Panc1 (cell line): ENCODE data around the gene PM20D1. TPM values are rescaled to one million over a fixed set of nuclear protein-coding genes. Genes with fewer than 3 reads are reported as not detected.

ENCODE experiments used
- ATAC-seq: fragments of 200-7000 bp; cut with Tn5 transposase; 2 replicates; pipeline ENCODE4 v1.9.1; 2020; ENCODE audit warnings: mild to moderate bottlenecking, moderate library complexity
- BruUV-seq: library from RNA; stranded (reverse); fragments of 400-500 nt; replicated peaks from 2 replicates; lab custom pipeline; 2021; lab: Mats Ljungman, UMichigan
- CTCF ChIA-PET: fragments of 300-600 bp; sonication (Branson Sonifier 250); formaldehyde crosslinking; loops from one replicate; lab custom pipeline; 2022; ENCODE audit warnings: antibody characterized with exemption; lab: Charles Lee
- POLR2A ChIA-PET: fragments of 300-600 bp; sonication (Branson Sonifier 250); formaldehyde crosslinking; loops from one replicate; lab custom pipeline; 2022; ENCODE audit warnings: antibody characterized with exemption; lab: Charles Lee
- DNase-seq: peaks from one replicate; pipeline ENCODE4 v3.0.0-alpha.2; 2010; ENCODE audit warnings: low read depth, low spot score
- H3K27ac ChIP-seq: 2 replicates; pipeline ENCODE4 v1.5.1; 2011; ENCODE audit warnings: mild to moderate bottlenecking, low read length, inconsistent platforms
- H3K27me3 ChIP-seq: fragments of 200-500 bp; sonication (Bioruptor generic); 2 replicates; pipeline ENCODE4 v1.6.0; 2014; ENCODE audit warnings: low read length, inconsistent platforms; ENCODE audit not compliant: control insufficient read depth, insufficient read depth
- H3K36me3 ChIP-seq: fragments of 200-500 bp; sonication (Bioruptor generic); 2 replicates; pipeline ENCODE4 v1.5.1; 2014; ENCODE audit warnings: inconsistent platforms, mild to moderate bottlenecking, low read length, moderate library complexity; ENCODE audit not compliant: control insufficient read depth, insufficient read depth
- H3K4me1 ChIP-seq: 2 replicates; pipeline ENCODE4 v1.5.1; 2011; ENCODE audit warnings: inconsistent platforms, mild to moderate bottlenecking, low read length, moderate library complexity; ENCODE audit not compliant: control insufficient read depth, insufficient read depth
- H3K4me3 ChIP-seq, 2 experiments: 2 replicates each; pipeline ENCODE4 v1.5.1; 2011 to 2012; ENCODE audit warnings: low read depth in 2 of 2, low read length in 2 of 2, mild to moderate bottlenecking in 2 of 2, inconsistent platforms in 1 of 2, moderate library complexity in 1 of 2
- H3K9me3 ChIP-seq: fragments of 200-500 bp; sonication (Bioruptor generic); 2 replicates; pipeline ENCODE4 v1.5.1; 2014; ENCODE audit warnings: low read depth, mild to moderate bottlenecking, inconsistent platforms, low read length, moderate library complexity; ENCODE audit not compliant: control insufficient read depth, insufficient read depth
- CTCF ChIP-seq: fragments of 450-650 bp; IDR thresholded peaks from 2 replicates; pipeline ENCODE4 v1.5.1; 2017; ENCODE audit warnings: mild to moderate bottlenecking
- POLR2AphosphoS5 ChIP-seq: IDR thresholded peaks from 2 replicates; pipeline ENCODE4 v1.6.1; 2012; ENCODE audit warnings: mild to moderate bottlenecking, low read depth, low read length, moderate library complexity
- REST ChIP-seq, 2 experiments: IDR thresholded peaks; 2 replicates each; pipeline ENCODE4 v1.6.1; 2011 to 2012; ENCODE audit warnings: low read depth in 2 of 2, control low read depth in 1 of 2, low read length in 1 of 2, mild to moderate bottlenecking in 1 of 2, moderate library complexity in 1 of 2; ENCODE audit not compliant: insufficient read depth in 1 of 2
- SIN3A ChIP-seq: IDR thresholded peaks from 2 replicates; pipeline ENCODE4 v1.6.1; 2012; ENCODE audit warnings: low read depth, mild to moderate bottlenecking, low read length, moderate library complexity, borderline replicate concordance; ENCODE audit not compliant: insufficient read depth
- TCF7L2 ChIP-seq: IDR thresholded peaks from 2 replicates; pipeline ENCODE4 v1.6.1; 2011; ENCODE audit warnings: mild to moderate bottlenecking, low read depth, low read length, inconsistent platforms
- in situ Hi-C: cut with HindIII; loops from 2 replicates; pipeline ENCODE4 v1.10.0; 2016; ENCODE audit warnings: low sequenced_read_pairs, low pct_unique_long_range_greater_than_20kb
- intact Hi-C: fragments of 100-400 bp; cut with micrococcal nuclease; formaldehyde crosslinking; loops from one replicate; pipeline ENCODE4 v1.10.0; 2022; ENCODE audit not compliant: unreplicated experiment
- total RNA-seq: library from RNA; stranded (reverse); gene quantifications from one replicate; pipeline ENCODE4 v1.2.1, GENCODE V29; 2021; ENCODE audit not compliant: unreplicated experiment

Gene PM20D1
- total RNA-seq, 1 experiment from 2014 or later = 0.13 TPM

GRCh38 chr1:205826016-205826806, 23.7 kb downstream of the PM20D1 start:
- Histone ChIP-seq H3K4me3 (no peak overlapping the region), H3K4me1 (no peaks in the 10 kb centered on the region), H3K36me3 (no peaks in the 10 kb centered on the region), H3K27me3 (peaks cover 2% of the 10 kb centered on the region; the same call in 1 of the 2 replicates), H3K9me3 (no peaks in the 10 kb centered on the region), H3K27ac (no peak overlapping the region)
- BruUV-seq = no TSS peak
- TF ChIP-seq TCF7L2 = no peak
- no peak for TF ChIP-seq CTCF
- no peak for TF ChIP-seq REST (IDR thresholded peaks at IDR 0.05; ENCODE audit: insufficient read depth in 1 of 2, low read depth in 2 of 2, low read length in 1 of 2)
- no peak for TF ChIP-seq SIN3A
- TF ChIP-seq POLR2AphosphoS5 = no peak
- ATAC-seq (no peak), DNase-seq (no peak)
- ChIA-PET CTCF (interaction anchor here (0.7 kb wide), 1 partner anchor 487 kb away, joined by 3 read pairs; no protein-coding TSS in a partner anchor), POLR2A (no interaction called here)
- intact Hi-C loops (no loop called here), in situ Hi-C loops (no loop called here)

GRCh38 chr1:205824180-205824579, 25.8 kb downstream of the PM20D1 start:
- intact Hi-C loops = no loop called here
- CTCF ChIA-PET = no interaction called here

More at GRCh38 chr1:205824180-205824579, 25.8 kb downstream of the PM20D1 start:
- TF ChIP-seq TCF7L2 (no peak), POLR2AphosphoS5 (no peak), REST (IDR thresholded peaks at IDR 0.05; ENCODE audit: insufficient read depth in 1 of 2, low read depth in 2 of 2, low read length in 1 of 2) (no peak), SIN3A (no peak), CTCF (no peak)
- H3K27me3 ChIP-seq = peaks cover 2% of the 10 kb centered on the region; the same call in 1 of the 2 replicates
- DNase-seq (no peak), ATAC-seq (no peak)
- in situ Hi-C loops = no loop called here
- no peak overlapping the region for H3K27ac ChIP-seq
- no peaks in the 10 kb centered on the region for H3K36me3 ChIP-seq
- BruUV-seq = no TSS peak
- H3K9me3 ChIP-seq = no peaks in the 10 kb centered on the region
- no peaks in the 10 kb centered on the region for H3K4me1 ChIP-seq
- no peak overlapping the region for H3K4me3 ChIP-seq
- POLR2A ChIA-PET = interaction anchor here (0.7 kb wide), 1 partner anchor 83 kb away, joined by 3 read pairs; no protein-coding TSS in a partner anchor
